ENCODE results near the gene OPALIN. TPM values are rescaled to one million over a fixed set of nuclear protein-coding genes. Genes with fewer than 3 reads are reported as not detected.

OPALIN gene
- total and polyA plus RNA-seq, 9 of the 15 experiments (the other 6 are each of a cell fraction or from before 2014, with no cell fraction given): not detected

DNA sequence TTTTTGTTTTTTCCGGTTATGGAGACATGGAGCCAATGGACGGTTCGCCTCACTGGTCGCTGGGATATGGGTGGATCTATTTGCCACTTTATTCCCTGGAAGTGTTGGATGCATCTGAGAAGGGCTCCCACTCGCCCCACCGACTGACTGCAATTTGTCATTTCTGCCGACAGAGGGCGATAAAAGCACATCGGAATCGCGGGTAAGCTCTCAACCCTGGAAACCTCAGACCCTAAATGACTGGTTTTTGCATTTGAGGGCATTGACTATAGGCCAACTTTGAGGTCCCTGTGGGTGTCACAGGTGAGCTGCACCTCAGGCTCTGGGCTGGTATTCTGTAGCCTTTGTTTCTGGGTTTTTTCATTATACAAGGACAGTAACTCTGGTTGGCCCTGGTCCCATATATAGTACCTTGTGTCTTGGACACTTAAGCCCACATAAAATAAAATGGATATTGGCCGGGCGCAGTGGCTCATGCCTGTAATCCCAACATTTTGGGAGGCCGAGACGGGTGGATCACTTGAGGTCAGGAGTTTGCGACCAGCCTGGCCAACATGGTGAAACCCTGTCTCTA lies 11.9 kb upstream of the OPALIN start (continued):
- TF ChIP-seq, protein P1, sequence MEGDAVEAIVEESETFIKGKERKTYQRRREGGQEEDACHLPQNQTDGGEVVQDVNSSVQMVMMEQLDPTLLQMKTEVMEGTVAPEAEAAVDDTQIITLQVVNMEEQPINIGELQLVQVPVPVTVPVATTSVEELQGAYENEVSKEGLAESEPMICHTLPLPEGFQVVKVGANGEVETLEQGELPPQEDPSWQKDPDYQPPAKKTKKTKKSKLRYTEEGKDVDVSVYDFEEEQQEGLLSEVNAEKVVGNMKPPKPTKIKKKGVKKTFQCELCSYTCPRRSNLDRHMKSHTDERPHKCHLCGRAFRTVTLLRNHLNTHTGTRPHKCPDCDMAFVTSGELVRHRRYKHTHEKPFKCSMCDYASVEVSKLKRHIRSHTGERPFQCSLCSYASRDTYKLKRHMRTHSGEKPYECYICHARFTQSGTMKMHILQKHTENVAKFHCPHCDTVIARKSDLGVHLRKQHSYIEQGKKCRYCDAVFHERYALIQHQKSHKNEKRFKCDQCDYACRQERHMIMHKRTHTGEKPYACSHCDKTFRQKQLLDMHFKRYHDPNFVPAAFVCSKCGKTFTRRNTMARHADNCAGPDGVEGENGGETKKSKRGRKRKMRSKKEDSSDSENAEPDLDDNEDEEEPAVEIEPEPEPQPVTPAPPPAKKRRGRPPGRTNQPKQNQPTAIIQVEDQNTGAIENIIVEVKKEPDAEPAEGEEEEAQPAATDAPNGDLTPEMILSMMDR (IDR thresholded peaks at IDR 0.05 in 2 of 3, conservative IDR thresholded peaks at IDR 0.05 in 1 of 3; ENCODE audit: insufficient read depth in 2 of 3, low read depth in 1 of 3, low read length in 3 of 3): peak; percentile 62 to 81 (median 63)
- TF ChIP-seq, protein P2, sequence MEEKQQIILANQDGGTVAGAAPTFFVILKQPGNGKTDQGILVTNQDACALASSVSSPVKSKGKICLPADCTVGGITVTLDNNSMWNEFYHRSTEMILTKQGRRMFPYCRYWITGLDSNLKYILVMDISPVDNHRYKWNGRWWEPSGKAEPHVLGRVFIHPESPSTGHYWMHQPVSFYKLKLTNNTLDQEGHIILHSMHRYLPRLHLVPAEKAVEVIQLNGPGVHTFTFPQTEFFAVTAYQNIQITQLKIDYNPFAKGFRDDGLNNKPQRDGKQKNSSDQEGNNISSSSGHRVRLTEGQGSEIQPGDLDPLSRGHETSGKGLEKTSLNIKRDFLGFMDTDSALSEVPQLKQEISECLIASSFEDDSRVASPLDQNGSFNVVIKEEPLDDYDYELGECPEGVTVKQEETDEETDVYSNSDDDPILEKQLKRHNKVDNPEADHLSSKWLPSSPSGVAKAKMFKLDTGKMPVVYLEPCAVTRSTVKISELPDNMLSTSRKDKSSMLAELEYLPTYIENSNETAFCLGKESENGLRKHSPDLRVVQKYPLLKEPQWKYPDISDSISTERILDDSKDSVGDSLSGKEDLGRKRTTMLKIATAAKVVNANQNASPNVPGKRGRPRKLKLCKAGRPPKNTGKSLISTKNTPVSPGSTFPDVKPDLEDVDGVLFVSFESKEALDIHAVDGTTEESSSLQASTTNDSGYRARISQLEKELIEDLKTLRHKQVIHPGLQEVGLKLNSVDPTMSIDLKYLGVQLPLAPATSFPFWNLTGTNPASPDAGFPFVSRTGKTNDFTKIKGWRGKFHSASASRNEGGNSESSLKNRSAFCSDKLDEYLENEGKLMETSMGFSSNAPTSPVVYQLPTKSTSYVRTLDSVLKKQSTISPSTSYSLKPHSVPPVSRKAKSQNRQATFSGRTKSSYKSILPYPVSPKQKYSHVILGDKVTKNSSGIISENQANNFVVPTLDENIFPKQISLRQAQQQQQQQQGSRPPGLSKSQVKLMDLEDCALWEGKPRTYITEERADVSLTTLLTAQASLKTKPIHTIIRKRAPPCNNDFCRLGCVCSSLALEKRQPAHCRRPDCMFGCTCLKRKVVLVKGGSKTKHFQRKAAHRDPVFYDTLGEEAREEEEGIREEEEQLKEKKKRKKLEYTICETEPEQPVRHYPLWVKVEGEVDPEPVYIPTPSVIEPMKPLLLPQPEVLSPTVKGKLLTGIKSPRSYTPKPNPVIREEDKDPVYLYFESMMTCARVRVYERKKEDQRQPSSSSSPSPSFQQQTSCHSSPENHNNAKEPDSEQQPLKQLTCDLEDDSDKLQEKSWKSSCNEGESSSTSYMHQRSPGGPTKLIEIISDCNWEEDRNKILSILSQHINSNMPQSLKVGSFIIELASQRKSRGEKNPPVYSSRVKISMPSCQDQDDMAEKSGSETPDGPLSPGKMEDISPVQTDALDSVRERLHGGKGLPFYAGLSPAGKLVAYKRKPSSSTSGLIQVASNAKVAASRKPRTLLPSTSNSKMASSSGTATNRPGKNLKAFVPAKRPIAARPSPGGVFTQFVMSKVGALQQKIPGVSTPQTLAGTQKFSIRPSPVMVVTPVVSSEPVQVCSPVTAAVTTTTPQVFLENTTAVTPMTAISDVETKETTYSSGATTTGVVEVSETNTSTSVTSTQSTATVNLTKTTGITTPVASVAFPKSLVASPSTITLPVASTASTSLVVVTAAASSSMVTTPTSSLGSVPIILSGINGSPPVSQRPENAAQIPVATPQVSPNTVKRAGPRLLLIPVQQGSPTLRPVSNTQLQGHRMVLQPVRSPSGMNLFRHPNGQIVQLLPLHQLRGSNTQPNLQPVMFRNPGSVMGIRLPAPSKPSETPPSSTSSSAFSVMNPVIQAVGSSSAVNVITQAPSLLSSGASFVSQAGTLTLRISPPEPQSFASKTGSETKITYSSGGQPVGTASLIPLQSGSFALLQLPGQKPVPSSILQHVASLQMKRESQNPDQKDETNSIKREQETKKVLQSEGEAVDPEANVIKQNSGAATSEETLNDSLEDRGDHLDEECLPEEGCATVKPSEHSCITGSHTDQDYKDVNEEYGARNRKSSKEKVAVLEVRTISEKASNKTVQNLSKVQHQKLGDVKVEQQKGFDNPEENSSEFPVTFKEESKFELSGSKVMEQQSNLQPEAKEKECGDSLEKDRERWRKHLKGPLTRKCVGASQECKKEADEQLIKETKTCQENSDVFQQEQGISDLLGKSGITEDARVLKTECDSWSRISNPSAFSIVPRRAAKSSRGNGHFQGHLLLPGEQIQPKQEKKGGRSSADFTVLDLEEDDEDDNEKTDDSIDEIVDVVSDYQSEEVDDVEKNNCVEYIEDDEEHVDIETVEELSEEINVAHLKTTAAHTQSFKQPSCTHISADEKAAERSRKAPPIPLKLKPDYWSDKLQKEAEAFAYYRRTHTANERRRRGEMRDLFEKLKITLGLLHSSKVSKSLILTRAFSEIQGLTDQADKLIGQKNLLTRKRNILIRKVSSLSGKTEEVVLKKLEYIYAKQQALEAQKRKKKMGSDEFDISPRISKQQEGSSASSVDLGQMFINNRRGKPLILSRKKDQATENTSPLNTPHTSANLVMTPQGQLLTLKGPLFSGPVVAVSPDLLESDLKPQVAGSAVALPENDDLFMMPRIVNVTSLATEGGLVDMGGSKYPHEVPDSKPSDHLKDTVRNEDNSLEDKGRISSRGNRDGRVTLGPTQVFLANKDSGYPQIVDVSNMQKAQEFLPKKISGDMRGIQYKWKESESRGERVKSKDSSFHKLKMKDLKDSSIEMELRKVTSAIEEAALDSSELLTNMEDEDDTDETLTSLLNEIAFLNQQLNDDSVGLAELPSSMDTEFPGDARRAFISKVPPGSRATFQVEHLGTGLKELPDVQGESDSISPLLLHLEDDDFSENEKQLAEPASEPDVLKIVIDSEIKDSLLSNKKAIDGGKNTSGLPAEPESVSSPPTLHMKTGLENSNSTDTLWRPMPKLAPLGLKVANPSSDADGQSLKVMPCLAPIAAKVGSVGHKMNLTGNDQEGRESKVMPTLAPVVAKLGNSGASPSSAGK (IDR thresholded peaks at IDR 0.05): no peak
- TF ChIP-seq NFE2L1 (tag; IDR thresholded peaks at IDR 0.05; ENCODE audit: borderline replicate concordance, low read depth): no peak
- TF ChIP-seq RAD51 (IDR thresholded peaks at IDR 0.05; ENCODE audit: borderline replicate concordance, low read depth): no peak
- TF ChIP-seq, protein P3, sequence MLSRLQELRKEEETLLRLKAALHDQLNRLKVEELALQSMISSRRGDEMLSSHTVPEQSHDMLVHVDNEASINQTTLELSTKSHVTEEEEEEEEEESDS (CRISPR knock-in tag; IDR thresholded peaks at IDR 0.05): no peak
- TF ChIP-seq TEAD1 (CRISPR knock-in tag; IDR thresholded peaks at IDR 0.05): 0 out of 4 replicates have a peak, but pooled peaks of 1 of the 2 experiments have one; percentile 37
- no peak for TF ChIP-seq RCOR1 (IDR thresholded peaks at IDR 0.05; ENCODE audit: borderline replicate concordance in 1 of 2, low read depth in 2 of 2, low read length in 2 of 2)
- TF ChIP-seq SAFB (IDR thresholded peaks at IDR 0.05; ENCODE audit: borderline replicate concordance, low read depth, low read length): no peak
- TF ChIP-seq RAD21 (CRISPR knock-in tag; conservative IDR thresholded peaks at IDR 0.05 in 1 of 2, IDR thresholded peaks at IDR 0.05 in 1 of 2): peak in 1 of 2 experiments; percentile 44; a peak in 2 of 4 replicates
- peak; percentile 17; the same call in 1 of the 2 replicates for TF ChIP-seq STAG1 (CRISPR knock-in tag; IDR thresholded peaks at IDR 0.05; ENCODE audit: borderline replicate concordance)
- TF ChIP-seq MCM7 (IDR thresholded peaks at IDR 0.05): no peak

Measured in K562 (cell line).